GM19452 (cell line): ENCODE data around the gene GPC3.
"Not testable (repeated sequence)": the region's sequence is repeated elsewhere in the genome, so short reads cannot be mapped to it uniquely, and the experiment has no call there.

Source experiments
- ATAC-seq: cut with Tn5 transposase; IDR thresholded peaks from one replicate; pipeline ENCODE4 v1.9.1; 2021; ENCODE audit not compliant: unreplicated experiment

The GPC3 gene

GRCh38 chrX:133655275-133656265, 329.8 kb downstream of the GPC3 start:
- ATAC-seq = no peak

DNA sequence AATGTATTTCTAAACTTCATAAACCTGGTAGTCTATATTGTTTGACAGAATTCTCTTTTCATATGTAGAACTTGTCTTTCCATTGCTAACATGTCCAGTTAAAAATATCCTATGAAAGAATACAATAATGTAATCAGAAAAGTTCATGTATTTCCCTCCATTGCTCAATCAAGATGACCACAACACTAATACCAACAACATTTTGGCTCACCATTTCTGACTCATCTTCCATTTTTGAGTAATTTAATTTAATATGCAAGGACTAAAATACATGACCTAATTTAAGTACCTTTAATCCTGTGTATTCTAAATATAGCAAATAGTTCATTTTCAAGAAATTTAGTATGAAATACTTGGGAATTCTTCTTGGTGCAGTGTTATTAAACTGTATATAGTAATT, 330.6 kb downstream of the GPC3 start:
- ATAC-seq = no peak

DNA sequence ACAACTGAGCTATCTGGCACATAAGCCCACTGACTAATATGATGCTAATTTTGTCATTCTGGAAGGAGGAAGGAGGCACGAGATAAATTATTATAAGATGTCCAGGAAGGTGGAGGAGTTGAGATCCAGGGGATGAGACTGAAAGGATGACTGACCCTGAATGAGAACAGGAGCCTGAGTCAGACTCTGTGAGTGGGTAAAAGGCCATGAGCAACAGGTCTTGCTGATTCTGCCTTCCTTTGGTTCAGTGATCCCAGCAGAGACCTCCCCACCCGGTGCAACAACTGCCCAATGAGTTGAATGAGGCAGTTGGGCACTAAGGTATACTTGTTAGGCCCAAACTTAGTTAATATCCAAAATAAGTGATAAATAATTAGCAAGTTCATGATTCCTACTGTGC, 332.0 kb downstream of the GPC3 start:
- no peak for ATAC-seq

- ATAC-seq = no peak
Observed at GRCh38 chrX:133652185-133652584, 333.2 kb downstream of the GPC3 start.

DNA sequence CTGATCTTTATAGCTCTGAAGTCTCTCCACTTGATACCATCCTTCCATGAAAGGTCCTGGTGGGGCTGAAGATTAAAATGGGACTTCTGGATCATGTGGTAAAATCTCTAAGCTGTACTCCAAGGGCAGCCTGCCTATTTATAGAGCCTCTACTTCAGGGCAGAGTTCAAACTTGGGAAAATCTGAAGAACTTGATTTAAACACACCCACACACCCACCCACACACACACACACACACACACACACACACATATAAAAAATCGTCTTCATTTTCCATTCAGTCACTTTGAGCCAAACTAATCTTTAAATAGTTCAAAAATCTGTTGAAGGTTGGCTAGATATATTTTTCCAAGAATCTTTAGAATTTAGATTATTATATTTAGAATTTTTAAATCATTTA, 335.2 kb downstream of the GPC3 start:
- no peak for ATAC-seq

DNA sequence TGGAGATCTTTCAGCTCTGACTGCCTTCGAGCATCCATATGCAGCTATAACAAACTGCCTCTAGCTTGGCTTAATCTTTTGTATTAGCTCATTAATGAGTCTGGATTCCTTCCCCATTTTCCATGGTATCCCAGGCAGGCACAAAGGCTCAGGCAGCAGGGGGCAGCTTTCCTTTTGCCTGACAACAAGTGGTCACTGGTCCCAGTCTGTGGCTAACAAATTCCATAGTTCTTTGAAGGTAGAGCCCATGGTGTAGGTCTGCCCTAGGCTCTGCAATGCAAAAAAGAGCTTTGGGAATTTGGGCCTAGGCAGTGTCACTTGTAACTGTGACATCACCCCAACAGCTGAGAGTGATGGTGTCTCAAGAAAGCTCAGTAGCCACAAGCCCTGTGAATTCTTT, 335.7 kb downstream of the GPC3 start:
- ATAC-seq = no peak

GRCh38 chrX:133648594-133648993, 336.8 kb downstream of the GPC3 start:
- no peak for ATAC-seq

GRCh38 chrX:133646719-133647116, 338.7 kb downstream of the GPC3 start:
- no peak for ATAC-seq

DNA sequence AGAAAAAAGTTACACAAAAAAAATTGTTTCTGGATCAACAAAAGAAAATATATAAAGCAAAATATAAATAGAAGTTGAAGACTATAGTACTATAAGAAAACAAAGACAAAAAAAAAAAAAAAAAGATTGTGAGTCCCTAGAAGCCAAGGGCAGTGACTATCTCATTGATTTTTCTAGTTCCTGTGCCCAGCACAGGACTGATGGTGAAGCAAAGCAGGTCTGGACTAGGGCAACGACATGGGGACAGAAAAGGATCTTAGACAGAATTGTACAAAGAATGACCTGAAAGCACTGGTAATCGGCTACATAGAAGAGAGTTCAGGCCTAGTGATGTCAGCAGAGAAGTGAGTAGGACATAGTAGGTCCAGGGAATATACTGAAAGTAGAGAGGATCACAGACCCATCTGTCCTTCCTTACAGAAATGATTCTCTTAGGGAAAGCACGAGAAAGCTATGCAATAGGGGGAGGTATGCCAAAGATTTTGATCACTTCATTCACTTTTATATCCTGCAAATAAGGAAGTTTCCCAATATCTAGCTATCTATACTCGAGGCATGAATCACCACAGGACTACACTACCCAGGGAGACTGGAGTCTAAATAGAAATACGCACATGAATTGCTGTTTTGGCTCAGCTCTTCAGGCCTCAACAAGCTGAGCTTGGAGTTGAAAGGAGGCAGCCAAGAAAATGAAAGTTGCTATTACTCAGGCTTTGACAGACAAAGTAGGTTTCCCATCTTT, 339.2 kb downstream of the GPC3 start:
- no peak for ATAC-seq

- no peak for ATAC-seq
Observed at GRCh38 chrX:133645256-133645655, 340.1 kb downstream of the GPC3 start.

- no peak for ATAC-seq
Observed at GRCh38 chrX:133640161-133641015, 345.0 kb downstream of the GPC3 start.

GRCh38 chrX:133639726-133640125, 345.7 kb downstream of the GPC3 start:
- no peak for ATAC-seq

DNA sequence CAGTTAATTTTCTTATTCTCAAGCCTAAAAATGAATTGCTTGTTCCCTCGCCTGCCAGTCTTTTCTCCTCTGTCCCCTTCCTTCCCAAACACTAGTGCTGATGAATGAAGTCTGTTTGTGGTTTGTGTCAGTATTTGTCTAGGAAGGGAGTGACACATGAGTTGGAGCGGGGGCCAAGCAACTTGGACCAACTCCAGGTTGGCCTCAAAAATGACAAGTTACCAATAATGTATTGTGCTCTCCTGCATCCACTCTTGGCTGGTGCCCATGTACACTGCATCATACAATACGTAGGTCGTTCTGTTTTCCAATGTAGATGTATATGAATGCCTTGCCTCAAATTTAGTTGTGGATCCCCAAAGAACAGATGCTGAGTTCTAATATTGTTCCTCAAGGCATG, 347.1 kb downstream of the GPC3 start:
- ATAC-seq = no peak

GRCh38 chrX:133637765-133638164, 347.6 kb downstream of the GPC3 start:
- no peak for ATAC-seq

DNA sequence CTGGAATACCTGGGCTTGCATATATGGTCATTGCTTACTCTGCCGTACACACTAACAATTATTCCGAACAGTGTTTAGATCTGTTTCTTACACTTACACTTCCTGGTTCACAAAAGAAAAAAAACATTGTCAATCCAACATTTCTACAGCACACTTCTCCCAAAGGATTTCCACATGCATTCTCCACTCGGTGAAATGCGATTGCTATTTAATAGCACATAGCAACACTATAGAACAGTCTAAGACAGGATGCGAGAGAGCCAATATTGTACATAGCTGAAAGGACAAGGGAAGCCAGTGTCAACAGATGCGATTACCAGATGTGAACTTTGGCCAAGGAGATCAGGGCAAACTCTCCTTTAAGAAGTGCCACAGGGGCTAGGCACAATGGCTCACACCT, 349.4 kb downstream of the GPC3 start:
- ATAC-seq = no peak

- no peak for ATAC-seq
Observed at GRCh38 chrX:133634416-133634815, 351.0 kb downstream of the GPC3 start.

DNA sequence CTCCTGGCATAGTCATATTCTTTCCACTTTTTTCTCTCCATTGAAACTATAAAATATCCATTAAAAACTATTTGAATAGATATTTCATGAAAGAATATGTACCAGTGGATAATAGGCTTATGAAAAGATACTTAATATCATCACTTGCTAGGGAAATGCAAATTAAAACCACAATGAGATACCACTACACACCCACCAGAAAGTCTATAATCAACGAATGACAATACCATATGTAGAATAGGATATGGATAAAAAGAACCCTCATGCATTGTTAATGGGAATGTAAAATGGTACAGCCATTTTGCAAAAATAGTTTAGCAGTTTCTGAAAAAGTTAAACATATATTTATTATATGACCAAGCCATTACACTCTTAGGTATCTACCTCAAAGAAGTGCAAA, 351.4 kb downstream of the GPC3 start:
- ATAC-seq = no peak

DNA sequence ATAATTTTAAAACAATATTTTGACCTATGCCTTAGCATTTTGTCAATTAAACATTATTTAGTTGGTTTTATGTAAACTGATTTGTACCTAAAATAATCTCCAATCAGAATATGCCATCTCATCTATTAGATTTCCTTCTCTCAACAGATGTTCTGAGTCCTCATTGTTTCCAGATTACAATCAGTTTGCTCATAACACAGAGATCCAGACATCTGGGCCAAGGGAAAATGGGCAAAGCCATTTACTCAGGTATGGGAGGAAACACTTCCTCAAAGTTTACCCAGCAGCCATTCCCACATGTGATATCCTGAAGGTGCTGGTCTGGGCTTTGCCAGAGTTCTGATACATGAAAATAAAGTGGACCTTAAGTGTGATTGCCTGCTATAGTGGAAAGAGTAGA, 352.2 kb downstream of the GPC3 start:
- no peak for ATAC-seq

DNA sequence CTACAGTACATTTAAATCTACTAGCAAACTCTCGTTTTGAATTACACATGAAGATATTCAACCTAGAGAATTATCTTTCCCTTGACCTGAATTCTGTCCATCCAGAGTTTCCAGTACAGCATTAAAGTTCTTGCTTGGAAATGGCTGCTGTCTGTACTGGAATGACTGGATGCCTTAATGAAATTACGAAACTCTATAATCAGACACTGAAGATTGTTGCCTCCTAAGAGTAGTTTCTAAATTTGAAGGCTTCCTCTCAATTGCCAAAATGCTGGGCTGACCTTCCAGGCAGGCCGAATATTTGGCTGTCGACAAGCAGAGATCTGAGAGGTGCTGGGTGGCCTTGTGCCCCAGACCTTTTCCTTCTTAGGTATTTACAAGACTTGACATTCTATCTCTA, 355.0 kb downstream of the GPC3 start:
- no peak for ATAC-seq

DNA sequence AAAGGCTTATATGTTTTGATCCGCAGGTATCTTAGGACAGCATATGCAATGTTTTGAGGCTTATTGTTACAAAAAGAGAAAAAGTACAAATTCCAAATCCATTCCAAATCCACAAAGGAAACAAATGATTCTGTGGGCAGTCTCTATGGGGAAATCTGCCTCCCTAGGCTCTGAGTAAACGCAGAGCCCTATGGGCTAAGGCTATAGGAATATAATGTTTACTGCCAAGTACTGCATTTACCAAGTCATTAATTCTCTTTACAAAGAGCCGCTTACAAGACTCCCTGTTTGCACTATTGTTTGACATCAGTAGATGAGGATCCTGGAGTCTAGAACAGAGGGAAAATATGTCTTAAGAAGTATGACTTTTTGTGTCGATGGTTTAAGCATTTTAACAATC, 357.7 kb downstream of the GPC3 start:
- ATAC-seq = no peak

- not testable (repeated sequence) for ATAC-seq
Observed at GRCh38 chrX:133621384-133621783, 364.0 kb downstream of the GPC3 start.
